Renal pelvis (tissue), 12 donors: ENCODE measurements around the gene RUVBL1. TPM values are rescaled to one million over a fixed set of nuclear protein-coding genes. Genes with fewer than 3 reads are reported as not detected.
"Not testable (repeated sequence)": the region's sequence is repeated elsewhere in the genome, so short reads cannot be mapped to it uniquely, and the experiment has no call there.

Experiments used
- DNase-seq: peaks from one replicate; pipeline ENCODE4 v3.0.0-alpha.2; 2013
- long read RNA-seq, 16 experiments: transcript quantifications; one replicate each; lab custom pipeline, GENCODE V29; 2026
- polyA plus RNA-seq, 3 donors: library from polyadenylated mRNA; unstranded; fragments of 120-200 nt; gene quantifications; one replicate each; pipeline ENCODE4 v1.2.1, GENCODE V29; 2013; ENCODE audit not compliant: insufficient read length in 3 of 3

The RUVBL1 gene
- 10 to 100 TPM; 69.4 to 76.5 (median 71.1) TPM for polyA plus RNA-seq
- long read RNA-seq, donor 1, full-length matches to known transcripts = 22 of 35 reads
- long read RNA-seq, donor 1, partial matches to known transcripts = 13 of 35 reads
- long read RNA-seq, donor 1, other reads (novel, unspliced or antisense) = 0 of 35 reads
- long read RNA-seq, donor 2, full-length matches to known transcripts = 30 of 63 reads
- long read RNA-seq, donor 2, partial matches to known transcripts = 33 of 63 reads
- long read RNA-seq, donor 2, other reads (novel, unspliced or antisense) = 0 of 63 reads
- long read RNA-seq, donor 3, full-length matches to known transcripts = 23 of 37 reads
- long read RNA-seq, donor 3, partial matches to known transcripts = 14 of 37 reads
- long read RNA-seq, donor 3, other reads (novel, unspliced or antisense) = 0 of 37 reads
- long read RNA-seq, donor 4, full-length matches to known transcripts = 27 of 87 reads
- long read RNA-seq, donor 4, partial matches to known transcripts = 39 of 87 reads
- long read RNA-seq, donor 4, other reads (novel, unspliced or antisense) = 21 of 87 reads
- long read RNA-seq, donor 5, full-length matches to known transcripts = 14 of 21 reads
- long read RNA-seq, donor 5, partial matches to known transcripts = 7 of 21 reads
- long read RNA-seq, donor 5, other reads (novel, unspliced or antisense) = 0 of 21 reads
- long read RNA-seq, donor 6, full-length matches to known transcripts = 23 of 44 reads
- long read RNA-seq, donor 6, partial matches to known transcripts = 21 of 44 reads
- long read RNA-seq, donor 6, other reads (novel, unspliced or antisense) = 0 of 44 reads
- long read RNA-seq, donor 7, full-length matches to known transcripts = 21 of 37 reads
- long read RNA-seq, donor 7, partial matches to known transcripts = 16 of 37 reads
- long read RNA-seq, donor 7, other reads (novel, unspliced or antisense) = 0 of 37 reads
- long read RNA-seq, donor 8, full-length matches to known transcripts = 9 of 9 reads
- long read RNA-seq, donor 8, partial matches to known transcripts = 0 of 9 reads
- long read RNA-seq, donor 8, other reads (novel, unspliced or antisense) = 0 of 9 reads
- long read RNA-seq, donor 9, full-length matches to known transcripts = 26 of 67 reads
- long read RNA-seq, donor 9, partial matches to known transcripts = 41 of 67 reads
- long read RNA-seq, donor 9, other reads (novel, unspliced or antisense) = 0 of 67 reads
- long read RNA-seq, donor 10, full-length matches to known transcripts = 22 of 45 reads
- long read RNA-seq, donor 10, partial matches to known transcripts = 23 of 45 reads
- long read RNA-seq, donor 10, other reads (novel, unspliced or antisense) = 0 of 45 reads
- long read RNA-seq, donor 11, full-length matches to known transcripts = 21 of 98 reads
- long read RNA-seq, donor 11, partial matches to known transcripts = 62 of 98 reads
- long read RNA-seq, donor 11, other reads (novel, unspliced or antisense) = 15 of 98 reads
- long read RNA-seq, donor 12, full-length matches to known transcripts = 27 of 151 reads
- long read RNA-seq, donor 12, partial matches to known transcripts = 77 of 151 reads
- long read RNA-seq, donor 12, other reads (novel, unspliced or antisense) = 47 of 151 reads
- long read RNA-seq, donor 13, full-length matches to known transcripts = 12 of 20 reads
- long read RNA-seq, donor 13, partial matches to known transcripts = 8 of 20 reads
- long read RNA-seq, donor 13, other reads (novel, unspliced or antisense) = 0 of 20 reads
- long read RNA-seq, donor 14 = 0 reads
- long read RNA-seq, donor 15, full-length matches to known transcripts = 35 of 161 reads
- long read RNA-seq, donor 15, partial matches to known transcripts = 70 of 161 reads
- long read RNA-seq, donor 15, other reads (novel, unspliced or antisense) = 56 of 161 reads
- long read RNA-seq, donor 16, full-length matches to known transcripts = 26 of 120 reads
- long read RNA-seq, donor 16, partial matches to known transcripts = 64 of 120 reads
- long read RNA-seq, donor 16, other reads (novel, unspliced or antisense) = 30 of 120 reads

GRCh38 chr3:128123538-128124368, at the start of gene RUVBL1:
TSS of gene RUVBL1 (minus strand) at chr3:128123812. CDS start at chr3:128123724, 88 bp downstream.
- peak; percentile 97 for DNase-seq

- no peak for DNase-seq
Measured at GRCh38 chr3:128173200-128173599, 49.6 kb upstream of the RUVBL1 start.

GRCh38 chr3:128170866-128171516, 47.4 kb upstream of the RUVBL1 start:
- DNase-seq = peak; percentile 86

GRCh38 chr3:128168836-128169235, 45.2 kb upstream of the RUVBL1 start:
- DNase-seq = no peak

- DNase-seq = no peak
Measured at GRCh38 chr3:128167973-128168674, 44.5 kb upstream of the RUVBL1 start.

- no peak for DNase-seq
Measured at GRCh38 chr3:128167646-128167972, 44.0 kb upstream of the RUVBL1 start.

GRCh38 chr3:128166971-128167453, 43.4 kb upstream of the RUVBL1 start:
- DNase-seq = no peak

- no peak for DNase-seq
Measured at GRCh38 chr3:128163432-128163831, 39.8 kb upstream of the RUVBL1 start.

- DNase-seq = no peak
Measured at GRCh38 chr3:128160661-128161060, 37.0 kb upstream of the RUVBL1 start.

- DNase-seq = no peak
Measured at GRCh38 chr3:128155616-128156360, 32.2 kb upstream of the RUVBL1 start.

GRCh38 chr3:128154354-128154753, 30.7 kb upstream of the RUVBL1 start:
- DNase-seq = not testable (repeated sequence)

GRCh38 chr3:128153156-128154041, 29.8 kb upstream of the RUVBL1 start, which contains the start of gene EEFSEC:
TSS of gene EEFSEC (plus strand) at chr3:128153481. CDS start at chr3:128153508, 27 bp downstream.
- DNase-seq = peak; percentile 71

- no peak for DNase-seq
Measured at GRCh38 chr3:128152419-128153155, 29.0 kb upstream of the RUVBL1 start.

- DNase-seq = no peak
Measured at GRCh38 chr3:128151758-128152274, 28.2 kb upstream of the RUVBL1 start.

- DNase-seq = no peak
Measured at GRCh38 chr3:128149650-128150049, 26.0 kb upstream of the RUVBL1 start.
